ENCODE results near the gene SALL2. TPM values are rescaled to one million over a fixed set of nuclear protein-coding genes. Genes with fewer than 3 reads are reported as not detected.

Gene SALL2
- total and polyA plus RNA-seq, 12 donors, result 3.2 to 20.6 (median 6.9) TPM

DNA sequence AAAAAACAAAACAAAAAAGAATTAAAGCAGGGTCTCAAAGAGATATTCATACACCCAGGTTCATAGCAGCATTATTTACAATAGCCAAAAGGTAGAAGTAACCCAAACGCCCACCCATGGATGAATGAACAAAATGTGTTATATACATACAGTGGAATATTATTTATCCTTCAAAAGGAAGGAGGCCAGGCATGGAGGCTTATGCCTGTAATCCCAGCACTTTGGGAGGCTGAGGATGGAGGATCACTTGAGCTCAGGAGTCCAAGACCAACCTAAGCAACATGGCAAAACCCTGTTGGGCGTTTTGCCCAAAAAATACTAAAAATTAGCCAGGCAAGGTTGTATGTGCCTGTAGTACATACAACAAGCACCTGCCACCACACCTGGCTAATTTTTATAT is 19.6 kb downstream of the SALL2 start:
- H3K4me1 ChIP-seq (replicated peaks in 1 of 2), result peaks cover 9 to 20% of the 10 kb centered on the region in 2 donors
- no peaks in the 10 kb centered on the region for H3K9me3 ChIP-seq (replicated peaks in 1 of 3)
- TF ChIP-seq POLR2A (IDR thresholded peaks at IDR 0.05), result no peak
- TF ChIP-seq, protein P1, sequence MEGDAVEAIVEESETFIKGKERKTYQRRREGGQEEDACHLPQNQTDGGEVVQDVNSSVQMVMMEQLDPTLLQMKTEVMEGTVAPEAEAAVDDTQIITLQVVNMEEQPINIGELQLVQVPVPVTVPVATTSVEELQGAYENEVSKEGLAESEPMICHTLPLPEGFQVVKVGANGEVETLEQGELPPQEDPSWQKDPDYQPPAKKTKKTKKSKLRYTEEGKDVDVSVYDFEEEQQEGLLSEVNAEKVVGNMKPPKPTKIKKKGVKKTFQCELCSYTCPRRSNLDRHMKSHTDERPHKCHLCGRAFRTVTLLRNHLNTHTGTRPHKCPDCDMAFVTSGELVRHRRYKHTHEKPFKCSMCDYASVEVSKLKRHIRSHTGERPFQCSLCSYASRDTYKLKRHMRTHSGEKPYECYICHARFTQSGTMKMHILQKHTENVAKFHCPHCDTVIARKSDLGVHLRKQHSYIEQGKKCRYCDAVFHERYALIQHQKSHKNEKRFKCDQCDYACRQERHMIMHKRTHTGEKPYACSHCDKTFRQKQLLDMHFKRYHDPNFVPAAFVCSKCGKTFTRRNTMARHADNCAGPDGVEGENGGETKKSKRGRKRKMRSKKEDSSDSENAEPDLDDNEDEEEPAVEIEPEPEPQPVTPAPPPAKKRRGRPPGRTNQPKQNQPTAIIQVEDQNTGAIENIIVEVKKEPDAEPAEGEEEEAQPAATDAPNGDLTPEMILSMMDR (IDR thresholded peaks at IDR 0.05), result no peak
- peaks cover 0 to 17% of the 10 kb centered on the region in 2 donors for H3K36me3 ChIP-seq (replicated peaks in 1 of 2)
- intact Hi-C loops (cut with DNase I), result no loop called here
- H3K27me3 ChIP-seq, result no peaks in the 10 kb centered on the region
- no peak for DNase-seq
- H3K27ac ChIP-seq, result no peak overlapping the region
- 86 to 93% (median 90%) methylated on average over 2 of the region's 2 CpGs for WGBS, 4 donors
- H3K4me3 ChIP-seq, result no peak overlapping the region

DNA sequence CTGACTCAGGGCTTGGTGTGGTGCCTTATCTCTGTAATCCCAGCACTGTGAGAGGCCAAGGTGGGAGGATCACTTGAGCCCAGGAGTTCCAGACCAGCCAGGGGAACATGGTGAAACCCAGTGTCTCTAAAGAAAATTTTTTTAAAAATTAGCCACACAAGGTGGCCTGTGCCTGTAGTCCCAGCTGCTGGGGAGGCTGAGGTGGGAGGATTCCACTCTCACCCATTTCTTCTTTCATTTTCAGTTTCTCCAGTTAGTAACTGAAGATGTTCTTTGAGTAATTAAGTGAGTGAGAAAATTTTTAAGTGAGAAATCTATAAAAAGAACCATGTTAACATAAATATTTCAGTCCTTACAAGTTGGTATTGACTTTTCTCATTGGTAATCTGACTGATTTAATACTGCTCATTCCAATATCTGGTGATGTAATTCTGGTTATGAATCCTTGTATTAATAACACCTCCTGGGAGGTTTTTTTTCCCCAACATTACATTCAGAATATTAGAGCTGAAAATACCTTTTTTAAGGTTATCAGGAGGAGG is 21.1 kb downstream of the SALL2 start:
- H3K9me3 ChIP-seq (replicated peaks in 1 of 3), result no peaks in the 10 kb centered on the region
- no peaks in the 10 kb centered on the region for H3K27me3 ChIP-seq
- peaks cover 4 to 16% of the 10 kb centered on the region in 2 donors for H3K4me1 ChIP-seq (replicated peaks in 1 of 2)
- H3K36me3 ChIP-seq (replicated peaks in 1 of 2), result peaks cover 0 to 28% of the 10 kb centered on the region in 2 donors
- intact Hi-C loops (cut with DNase I), result no loop called here
- no peak for DNase-seq
- TF ChIP-seq POLR2A (IDR thresholded peaks at IDR 0.05), result no peak
- TF ChIP-seq, protein P1 (IDR thresholded peaks at IDR 0.05), result no peak
- no peak overlapping the region for H3K4me3 ChIP-seq
- no peak overlapping the region for H3K27ac ChIP-seq

DNA sequence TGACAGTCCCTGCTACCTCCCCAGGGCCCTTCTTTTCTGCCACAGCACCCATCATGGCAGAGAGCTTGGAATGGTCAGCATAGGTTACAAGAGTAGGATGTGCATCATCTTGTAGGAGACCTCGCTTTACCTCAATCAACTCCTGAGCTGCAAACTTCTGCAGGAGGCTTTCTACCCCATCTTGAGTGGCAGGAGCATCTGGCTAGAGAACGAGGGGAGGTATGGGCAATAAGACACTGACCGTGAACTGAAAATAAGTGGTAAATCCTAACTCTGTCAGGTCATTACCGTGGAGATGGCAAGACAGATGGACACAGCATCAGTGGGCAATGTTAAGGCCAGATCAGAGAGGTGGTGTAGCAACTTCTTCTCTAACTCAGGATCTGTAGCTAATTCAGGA is 22.8 kb downstream of the SALL2 start:
- TF ChIP-seq, protein P1 (IDR thresholded peaks at IDR 0.05), result no peak
- TF ChIP-seq POLR2A (IDR thresholded peaks at IDR 0.05), result no peak
- no peak for DNase-seq
- WGBS, 4 donors, result 89 to 93% (median 91%) methylated on average over 4 of the region's 4 CpGs
- Histone ChIP-seq H3K27ac (no peak overlapping the region), H3K9me3 (replicated peaks in 1 of 3) (no peaks in the 10 kb centered on the region), H3K4me1 (replicated peaks in 1 of 2) (peaks cover 0 to 5% of the 10 kb centered on the region in 2 donors), H3K27me3 (no peaks in the 10 kb centered on the region), H3K36me3 (replicated peaks in 1 of 2) (peaks cover 0 to 43% of the 10 kb centered on the region in 2 donors), H3K4me3 (no peak overlapping the region)
- intact Hi-C loops (cut with DNase I), result no loop called here

DNA sequence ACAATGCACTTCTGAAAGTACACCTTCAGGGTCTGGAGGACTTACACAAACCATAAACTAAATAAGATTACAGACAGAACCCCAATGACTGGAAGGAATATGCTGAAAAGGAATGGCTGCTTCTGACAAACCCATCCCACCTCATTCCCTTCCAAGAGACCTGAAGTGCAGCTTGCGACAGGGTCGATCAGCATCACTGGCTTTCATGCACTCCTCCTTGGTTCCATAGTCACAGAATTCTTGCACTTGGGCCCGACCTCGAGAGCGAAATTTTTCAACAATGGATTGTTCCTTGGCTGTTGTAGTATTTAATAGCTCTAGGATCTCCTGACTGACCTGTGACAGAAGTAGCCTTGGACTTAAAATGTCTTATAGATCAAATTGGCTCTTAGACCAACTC is 24.6 kb downstream of the SALL2 start:
- Histone ChIP-seq H3K27me3 (no peaks in the 10 kb centered on the region), H3K36me3 (replicated peaks in 1 of 2) (peaks cover 0 to 61% of the 10 kb centered on the region in 2 donors), H3K27ac (no peak overlapping the region), H3K4me1 (replicated peaks in 1 of 2) (peaks cover 0 to 5% of the 10 kb centered on the region in 2 donors), H3K4me3 (no peak overlapping the region), H3K9me3 (replicated peaks in 1 of 3) (no peaks in the 10 kb centered on the region)
- intact Hi-C loops (cut with DNase I), result no loop called here
- WGBS, 4 donors, result 83 to 91% (median 86%) methylated on average over 5 of the region's 5 CpGs
- no peak for DNase-seq
- TF ChIP-seq, protein P1 (IDR thresholded peaks at IDR 0.05), result no peak
- no peak for TF ChIP-seq POLR2A (IDR thresholded peaks at IDR 0.05)

All from adrenal gland (tissue), 12 donors.